ENCODE data around the gene KRTAP20-2.

KRTAP20-2 gene

GRCh38 chr21:30676737-30677136 is 41.7 kb downstream of the KRTAP20-2 start:
- DNase-seq, result no peak

GRCh38 chr21:30680586-30680985 is 45.6 kb downstream of the KRTAP20-2 start:
- no peak for DNase-seq

GRCh38 chr21:30684506-30684905 is 49.5 kb downstream of the KRTAP20-2 start:
- DNase-seq, result no peak
